H1 (cell line): ENCODE measurements around the gene BRAT1. TPM values are rescaled to one million over a fixed set of nuclear protein-coding genes. Genes with fewer than 3 reads are reported as not detected.

Source experiments
- ASH2L ChIP-seq: fragments of 200-600, 300-600 bp; sonication (generic); IDR thresholded peaks from one replicate; pipeline ENCODE4 v1.7.1; 2017; ENCODE audit warnings: low read length
- CHD2 ChIP-seq: IDR thresholded peaks from 2 replicates; pipeline ENCODE4 v1.6.1; 2012; ENCODE audit warnings: low read length, improper control_type of control experiment
- KDM1A ChIP-seq: fragments of 200-600, 300-600 bp; sonication (generic); IDR thresholded peaks from 2 replicates; pipeline ENCODE4 v1.7.1; 2016; ENCODE audit warnings: mild to moderate bottlenecking, low read length, borderline replicate concordance
- NRF1 ChIP-seq: IDR thresholded peaks from 2 replicates; pipeline ENCODE4 v1.6.1; 2011; ENCODE audit warnings: mild to moderate bottlenecking, low read depth, low read length, improper control_type of control experiment
- RBBP5 ChIP-seq: IDR thresholded peaks from 2 replicates; pipeline ENCODE4 v1.7.1; 2012; ENCODE audit warnings: low read depth, mild to moderate bottlenecking, inconsistent platforms, low read length, moderate library complexity, borderline replicate concordance
- RFX5 ChIP-seq: IDR thresholded peaks from 2 replicates; pipeline ENCODE4 v1.6.1; 2011; ENCODE audit warnings: low read depth, low read length, improper control_type of control experiment, borderline replicate concordance
- polyA plus RNA-seq, 7 experiments: library from polyadenylated mRNA; depleted of rRNA in 3 of 7; stranded (reverse) in 5 of 7; unstranded in 2 of 7; fragments of >200 nt in 5 of 7; fragments of 200-250 nt in 2 of 7; gene quantifications; 1 replicate in 5 of 7; 2 replicates in 1 of 7; 4 replicates in 1 of 7; pipeline versions ENCODE4 v1.2.1 to v1.2.3, GENCODE V29; 2011 to 2013; ENCODE audit warnings: missing spikeins in 2 of 7, mixed read lengths in 2 of 7
- total RNA-seq: library from RNA; stranded (reverse); fragmentation: NEBNext Ultra II Directional; extraction: Animal tissue kit (Norgen Biotek cat#: 25700); gene quantifications from 2 replicates; pipeline ENCODE4 v1.2.1, GENCODE V29; 2021

BRAT1 gene
- total and polyA plus RNA-seq, 2 of the 8 experiments (the other 6 are each of a cell fraction or from before 2014, with no cell fraction given): 36.8 to 42.3 TPM

- TF ChIP-seq KDM1A: no peak
- no peak for TF ChIP-seq RFX5
- no peak for TF ChIP-seq RBBP5
- no peak for TF ChIP-seq NRF1
- TF ChIP-seq CHD2: no peak
- peak; percentile 57 for TF ChIP-seq ASH2L
Observed at GRCh38 chr7:2524808-2525657, 30.3 kb downstream of the BRAT1 start (continued).
